Measurements from ENCODE around the gene ZNF860.

Gene ZNF860

DNA sequence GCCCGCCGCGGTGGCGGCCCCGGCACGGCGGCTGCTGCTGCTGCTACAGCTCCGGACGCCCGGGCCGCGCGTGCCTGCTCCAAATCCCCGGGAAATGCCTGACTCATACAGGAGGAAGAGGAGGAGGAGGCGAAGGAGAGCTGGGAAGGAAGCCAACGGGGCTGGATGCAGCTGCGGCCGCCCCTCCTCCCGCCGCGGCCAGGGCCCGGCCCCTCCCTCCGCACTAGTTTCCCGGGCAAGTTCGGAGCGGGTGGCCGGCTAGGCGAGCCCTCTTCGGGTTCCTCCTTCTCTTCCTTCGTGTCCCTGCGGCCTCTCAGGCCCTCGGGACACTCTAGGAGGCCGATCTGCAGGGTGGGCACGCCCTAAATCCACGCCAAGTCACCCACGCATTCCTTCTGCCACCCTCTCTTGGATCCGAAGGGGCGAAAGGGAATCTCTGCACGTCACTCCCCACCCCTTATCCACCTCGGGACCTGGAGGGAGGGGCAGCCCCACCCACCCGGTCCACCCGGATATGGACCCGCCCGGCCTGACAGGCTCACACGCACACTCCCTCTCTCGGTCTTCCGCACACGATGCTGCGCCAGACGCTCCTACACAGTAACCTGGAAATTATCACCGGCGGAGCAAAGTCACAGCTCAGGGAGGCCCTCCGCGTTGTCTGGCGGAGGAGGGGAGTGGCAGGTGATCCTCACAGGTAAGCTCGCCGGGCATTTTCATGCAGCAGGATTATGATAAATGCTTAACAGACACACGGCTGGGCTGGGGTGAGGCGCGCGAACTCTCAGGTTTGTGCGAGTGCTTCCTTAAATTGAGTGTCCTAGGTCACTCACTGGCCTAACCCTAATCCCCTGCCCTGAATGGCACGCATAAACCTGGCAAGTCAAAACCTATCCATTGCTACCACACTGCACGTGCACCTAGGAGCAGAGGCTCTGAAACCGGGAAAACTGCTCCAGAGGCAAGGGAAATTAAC, at the start of gene ZNF860, which contains the start of gene OSBPL10:
Gene ZNF860 (plus strand): TSS at position 545 of the 976 bp plus-strand sequence. CDS start 7,330 bp downstream, outside the sequence.
Gene OSBPL10 (minus strand): TSS at position 57 of the 976 bp plus-strand sequence. CDS start 83 bp downstream, outside the sequence.
- peak; percentile 23 for DNase-seq

DNA sequence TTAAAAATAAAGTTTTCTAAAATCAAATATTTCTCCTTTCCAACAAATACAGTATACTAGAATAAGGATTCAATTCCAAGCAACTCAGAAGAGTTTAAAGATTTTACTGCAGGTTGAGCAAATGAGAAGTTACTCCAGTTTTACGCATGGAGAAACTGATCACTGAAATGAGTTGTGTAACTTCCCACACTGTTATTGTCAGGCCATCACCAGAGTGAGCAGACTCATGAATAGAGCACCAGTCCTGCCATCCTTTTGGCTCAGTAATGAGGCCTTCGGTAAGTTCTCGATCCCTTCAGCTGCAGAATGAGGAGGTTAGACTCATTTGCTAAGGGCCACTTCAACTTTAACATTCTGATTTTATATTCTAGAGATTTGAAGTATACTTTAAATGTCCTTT, 48.6 kb upstream of the ZNF860 start:
- no peak for DNase-seq

DNA sequence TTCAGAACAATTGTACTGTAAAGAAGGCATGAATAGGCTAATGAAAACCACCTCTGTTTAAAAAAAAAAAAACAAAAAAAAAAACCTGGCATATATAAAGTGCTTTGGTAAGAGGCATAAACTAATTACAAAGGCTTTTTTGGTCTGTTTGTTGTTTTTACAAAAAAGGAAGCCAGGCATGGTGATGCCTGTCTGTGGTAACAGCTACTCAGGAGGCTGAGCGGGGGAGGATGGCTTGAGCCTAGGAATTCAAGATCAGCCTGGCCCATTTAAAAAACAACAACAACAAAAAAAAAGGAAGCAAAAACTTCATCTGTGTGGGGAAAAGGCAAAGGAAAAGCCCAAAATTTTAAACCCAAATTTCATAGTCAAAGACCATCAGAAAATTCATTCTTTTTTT, 47.5 kb upstream of the ZNF860 start:
- DNase-seq: no peak

DNA sequence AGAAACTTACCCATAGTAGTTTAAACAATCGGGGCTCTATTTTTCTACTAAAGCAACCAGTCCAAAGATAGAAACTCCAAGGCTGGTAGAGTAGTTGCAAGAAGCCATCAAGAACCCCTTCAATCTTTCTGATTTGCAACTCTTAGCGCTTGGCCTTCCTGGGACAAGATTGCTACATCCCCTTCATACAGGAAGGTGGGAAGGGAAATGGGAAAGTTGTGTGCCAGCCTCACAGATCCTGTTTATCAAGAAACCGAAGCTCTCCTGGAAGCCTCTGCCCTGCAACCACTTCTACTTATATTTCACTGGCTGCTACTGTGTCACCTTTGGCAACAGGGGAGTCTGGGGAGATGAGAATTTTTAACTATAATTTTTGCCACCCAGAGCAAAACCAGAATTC, 46.7 kb upstream of the ZNF860 start:
- no peak for DNase-seq

DNA sequence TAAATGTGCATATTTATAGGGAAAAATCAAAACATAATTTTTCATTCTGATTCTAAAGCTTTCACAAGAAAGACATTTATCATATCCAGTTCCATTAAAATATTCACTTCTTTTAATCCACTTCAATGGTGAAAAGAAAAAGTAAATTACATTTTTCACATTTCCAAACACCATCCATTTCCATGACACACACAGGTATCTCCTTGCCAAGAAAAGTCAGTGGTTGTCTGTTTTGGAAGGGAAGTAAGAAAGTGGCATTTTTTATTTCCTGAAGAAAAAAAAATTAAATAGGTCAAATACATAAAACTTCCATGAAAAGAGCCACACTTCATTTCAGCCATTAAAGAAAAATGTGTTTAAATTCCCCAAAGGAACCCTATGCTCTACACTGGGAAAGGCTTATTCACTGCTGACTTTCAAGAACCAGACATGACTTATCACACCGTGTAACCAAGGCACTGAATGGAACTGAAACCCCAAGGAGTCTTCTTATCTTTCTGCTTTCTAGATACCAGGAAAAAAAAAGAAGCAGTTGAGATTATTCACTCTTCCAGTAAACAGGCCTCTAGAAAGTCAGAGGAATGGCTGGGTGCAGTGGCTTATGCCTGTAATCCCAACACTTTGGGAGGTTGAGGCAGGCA, 45.0 kb upstream of the ZNF860 start:
- no peak for DNase-seq

DNA sequence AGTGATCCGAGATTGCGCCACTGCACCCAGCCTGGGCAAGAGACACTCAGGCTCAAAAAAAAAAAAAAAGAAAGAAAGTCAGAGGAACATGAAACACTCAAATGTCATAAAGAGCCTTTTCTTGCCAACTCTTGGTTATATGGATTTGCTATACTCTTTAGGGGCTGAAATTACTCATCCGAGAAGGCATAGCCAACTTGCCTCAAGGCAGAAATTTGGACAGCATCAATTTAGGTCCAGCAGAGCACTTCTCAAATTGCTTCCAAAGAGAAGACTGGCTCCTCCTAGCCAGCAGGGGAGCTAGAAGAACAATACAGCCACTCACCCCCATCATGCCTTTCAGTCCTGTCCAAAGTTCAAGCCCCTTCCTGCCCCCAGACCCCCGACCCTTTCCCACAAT, 44.3 kb upstream of the ZNF860 start:
- no peak for DNase-seq

DNA sequence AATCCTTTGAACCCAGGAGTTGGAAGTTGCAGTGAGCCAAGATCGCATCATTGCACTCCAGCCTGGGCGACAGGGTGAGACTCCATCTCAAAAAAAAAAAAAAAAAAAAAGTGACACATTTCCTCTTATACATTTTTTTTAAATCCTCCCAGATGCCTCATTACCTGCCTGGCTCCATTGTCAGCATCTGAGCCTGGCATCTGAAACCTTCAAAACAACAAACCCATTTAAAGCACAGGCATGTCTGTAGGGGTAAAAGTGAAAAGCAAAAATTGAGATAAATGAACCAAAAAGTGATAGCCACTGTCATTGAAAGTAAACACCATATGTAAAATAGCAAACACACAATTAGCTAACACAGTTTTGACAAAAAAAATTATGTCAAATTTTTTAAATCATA, 39.1 kb upstream of the ZNF860 start:
- DNase-seq: no peak

DNA sequence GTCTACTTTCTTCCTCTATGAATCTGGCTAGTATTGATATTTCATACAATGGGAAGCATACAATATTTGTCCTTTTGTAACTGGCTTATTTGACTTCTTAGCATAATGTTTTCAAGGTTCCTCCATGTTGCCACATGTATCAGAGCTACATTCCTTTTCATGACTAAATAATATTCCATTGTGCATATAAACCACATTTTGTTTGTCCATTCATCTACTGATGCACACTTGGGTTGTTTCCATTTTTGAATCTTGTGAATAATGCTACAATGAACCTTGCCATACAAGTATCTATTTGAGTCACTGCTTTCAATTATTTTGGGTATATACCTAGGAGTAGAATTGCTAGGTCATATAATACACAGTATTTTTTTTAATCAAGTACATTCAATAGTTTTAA, 38.5 kb upstream of the ZNF860 start:
- no peak for DNase-seq

DNA sequence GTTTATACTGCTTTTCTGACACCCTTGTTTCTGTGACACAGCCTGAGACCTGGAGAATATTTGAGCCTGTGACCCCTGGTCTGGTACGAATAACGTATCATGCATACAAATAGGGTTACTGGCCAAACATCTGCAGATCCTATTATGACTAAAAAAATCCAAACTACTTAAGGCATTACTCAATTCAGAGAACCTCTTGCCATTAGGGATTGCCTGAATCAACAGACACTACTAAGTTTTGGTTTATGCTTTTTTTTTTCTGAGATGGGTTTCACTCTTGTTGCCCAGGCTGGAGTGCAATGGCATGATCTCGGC, 35.9 kb upstream of the ZNF860 start:
- no peak for DNase-seq

DNA sequence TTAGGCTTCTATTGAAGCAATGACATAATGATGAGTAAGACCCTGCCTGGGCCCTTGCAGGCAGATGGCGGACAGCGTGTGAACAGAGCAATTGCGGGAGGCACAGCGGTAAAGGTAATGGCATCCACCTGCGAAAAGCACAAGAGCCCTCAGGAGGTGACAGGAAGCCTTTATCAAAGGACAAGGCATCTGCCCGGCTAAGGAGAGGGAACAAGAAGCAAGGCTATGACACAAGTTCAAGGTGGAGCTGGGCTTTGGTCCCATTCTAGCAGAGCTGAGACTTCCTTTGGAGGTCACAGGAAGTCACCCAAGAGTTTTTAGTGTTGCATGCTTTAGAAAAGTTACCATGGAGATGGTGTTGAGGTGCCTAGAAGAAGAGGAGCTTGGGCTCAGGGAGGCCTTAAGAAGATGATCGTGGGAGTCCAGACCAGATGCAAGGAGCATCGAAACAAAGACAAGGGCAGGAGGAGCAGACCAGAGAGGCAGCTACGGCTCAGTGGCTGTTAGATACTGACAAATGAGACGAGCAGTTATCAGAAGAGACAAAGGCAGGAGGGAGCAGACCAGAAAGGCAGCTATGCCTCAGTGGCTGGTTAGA, 35.0 kb upstream of the ZNF860 start:
- DNase-seq: peak; percentile 7

DNA sequence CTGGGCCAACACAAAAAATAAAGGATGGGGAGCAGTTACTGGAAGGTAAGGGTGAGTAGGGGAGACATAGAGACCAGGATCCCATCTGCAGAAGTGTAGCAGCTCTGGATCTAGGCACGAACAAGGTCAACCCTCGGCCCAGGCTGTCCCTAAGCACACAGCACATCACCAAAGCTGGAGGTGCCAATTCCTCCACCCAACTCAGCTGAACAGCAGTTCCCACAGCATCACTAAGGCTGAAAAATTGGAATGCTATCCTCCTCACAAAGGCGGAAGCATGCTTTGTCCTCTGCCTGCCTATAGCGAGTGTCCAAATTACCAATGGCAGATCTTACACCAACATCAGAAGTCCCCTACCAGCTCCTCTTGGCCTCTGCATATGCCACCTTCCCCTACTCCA, 34.4 kb upstream of the ZNF860 start:
- DNase-seq: no peak

DNA sequence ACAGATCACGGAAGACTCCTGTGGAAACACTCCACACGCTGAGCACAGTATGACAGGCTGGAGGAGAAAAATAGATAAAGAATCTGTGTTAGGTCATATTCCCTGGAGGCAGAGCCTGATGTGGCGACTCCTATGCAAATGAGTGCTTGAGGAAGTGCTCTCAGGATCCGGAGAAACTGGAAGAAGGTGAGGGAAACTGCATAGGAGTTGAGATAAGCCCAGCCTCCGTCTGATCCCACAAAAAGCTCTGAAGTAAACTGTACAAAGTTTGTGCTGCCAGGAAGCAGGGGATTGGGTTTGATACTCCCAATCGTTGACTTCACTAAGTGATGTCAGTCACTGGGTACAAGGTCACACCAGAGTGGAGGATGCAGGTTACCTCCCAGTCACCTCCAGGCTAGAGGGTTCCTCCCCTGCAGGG, 33.9 kb upstream of the ZNF860 start:
- DNase-seq: no peak

DNA sequence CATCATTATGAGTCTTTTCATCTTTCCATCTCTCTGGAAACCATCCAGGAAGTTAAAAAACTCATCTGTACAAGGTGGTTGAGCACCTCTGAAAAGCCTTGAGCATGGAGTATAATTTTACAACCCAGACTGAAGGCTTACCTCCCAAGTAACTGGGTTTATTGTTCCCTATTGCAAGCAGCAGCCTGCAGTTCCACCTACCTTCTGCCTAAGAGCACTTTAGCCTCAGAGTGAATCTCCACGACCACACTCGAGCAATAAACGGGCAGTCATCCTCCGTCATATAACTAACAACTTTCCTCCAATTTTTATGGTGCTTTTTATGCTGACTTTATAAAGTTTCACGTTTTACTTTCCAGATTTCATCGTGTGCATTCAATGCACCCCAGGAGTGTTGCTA, 33.3 kb upstream of the ZNF860 start:
- no peak for DNase-seq

DNA sequence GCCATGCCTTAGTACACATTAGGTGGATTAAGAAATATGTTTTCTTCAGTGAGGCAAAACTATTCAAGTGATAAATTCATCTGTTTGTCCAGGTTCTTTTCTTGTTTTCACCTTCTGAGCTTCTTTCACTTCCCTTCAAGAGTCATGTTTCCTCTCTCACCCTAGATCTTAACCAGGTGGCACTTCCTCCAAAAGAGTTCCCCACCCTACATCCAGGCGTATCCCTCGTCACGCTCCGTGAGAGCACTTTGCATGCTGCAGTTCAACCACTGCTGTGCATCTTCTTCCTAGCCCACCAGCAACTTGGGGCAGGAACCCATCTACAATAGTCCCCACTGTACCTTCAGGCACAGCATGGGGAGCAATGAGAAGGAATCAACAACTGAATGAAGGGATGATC, 29.3 kb upstream of the ZNF860 start:
- DNase-seq: peak; percentile 66

DNA sequence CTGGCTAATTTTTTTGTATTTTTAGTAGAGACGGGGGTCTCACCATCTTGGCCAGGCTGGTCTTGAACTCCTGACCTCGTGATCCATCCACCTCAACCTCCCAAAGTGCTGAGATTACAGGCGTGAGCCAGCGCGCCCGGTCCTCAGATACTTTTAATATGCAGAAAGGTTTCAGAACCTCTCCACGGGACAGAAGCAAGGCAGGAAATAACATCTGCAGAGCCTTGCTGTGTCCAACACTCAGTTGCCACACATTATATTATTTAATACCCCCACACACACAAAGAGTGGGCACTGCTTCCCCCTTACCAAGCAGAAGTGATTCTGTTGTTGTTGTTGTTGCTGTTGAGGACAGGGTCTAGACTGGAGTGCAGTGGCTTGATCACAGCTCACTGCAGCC, 28.5 kb upstream of the ZNF860 start:
- no peak for DNase-seq

DNA sequence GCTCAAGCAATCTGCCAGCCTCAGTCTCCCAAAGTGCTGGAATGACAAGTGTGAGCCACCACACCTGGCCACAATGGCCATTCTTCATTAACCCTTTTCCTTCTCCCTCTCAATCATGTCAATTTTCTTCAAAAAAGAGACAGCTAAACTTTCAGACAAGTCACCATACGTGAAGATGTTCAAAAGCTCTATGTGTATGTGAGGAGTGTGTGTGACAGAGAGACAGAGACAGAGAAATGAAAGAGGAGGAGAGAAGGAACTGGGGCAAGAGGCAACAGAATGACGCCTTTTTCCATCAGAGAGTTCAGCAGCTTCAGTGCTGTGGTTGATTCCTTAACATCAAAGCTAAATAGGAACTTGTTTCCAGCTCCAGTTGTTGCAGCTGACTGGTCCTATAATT, 27.9 kb upstream of the ZNF860 start:
- no peak for DNase-seq

DNA sequence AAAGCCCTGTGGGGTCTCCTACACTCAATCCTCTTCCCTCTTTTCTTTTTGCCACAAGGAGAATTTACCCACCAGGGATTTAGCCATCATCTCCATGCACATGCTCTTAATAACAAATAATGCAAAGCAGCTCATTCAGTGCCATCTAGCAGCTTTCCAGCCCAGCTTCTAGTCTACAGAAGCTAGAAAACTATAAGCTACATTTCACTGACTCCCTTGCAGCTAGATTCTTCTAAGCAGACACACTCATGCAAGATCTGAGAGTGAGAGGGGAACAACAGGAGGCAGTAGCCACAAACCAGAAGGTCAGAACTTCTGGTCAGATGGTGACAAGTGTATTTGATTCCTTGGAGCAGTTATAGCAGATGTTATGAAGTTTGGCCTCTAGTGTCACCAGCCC, 26.0 kb upstream of the ZNF860 start:
- DNase-seq: no peak

DNA sequence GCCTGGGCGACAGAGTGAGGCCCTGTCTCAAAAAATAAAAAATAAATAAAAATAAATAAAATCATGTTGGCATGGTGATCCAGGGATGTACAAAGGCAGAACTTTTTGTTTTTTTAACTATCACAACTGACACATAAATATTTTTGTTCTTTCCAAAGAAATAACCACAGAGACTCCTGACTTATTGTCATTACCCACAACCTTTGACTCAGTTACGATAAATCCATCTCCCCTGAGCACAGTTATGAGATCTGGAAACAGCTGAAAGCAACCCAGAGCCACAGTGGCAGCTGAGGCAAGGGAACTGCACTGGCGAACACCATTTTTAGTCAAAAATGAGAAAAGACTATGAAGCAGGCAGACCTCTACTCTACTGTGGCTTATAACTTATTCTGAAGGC, 24.4 kb upstream of the ZNF860 start:
- no peak for DNase-seq

DNA sequence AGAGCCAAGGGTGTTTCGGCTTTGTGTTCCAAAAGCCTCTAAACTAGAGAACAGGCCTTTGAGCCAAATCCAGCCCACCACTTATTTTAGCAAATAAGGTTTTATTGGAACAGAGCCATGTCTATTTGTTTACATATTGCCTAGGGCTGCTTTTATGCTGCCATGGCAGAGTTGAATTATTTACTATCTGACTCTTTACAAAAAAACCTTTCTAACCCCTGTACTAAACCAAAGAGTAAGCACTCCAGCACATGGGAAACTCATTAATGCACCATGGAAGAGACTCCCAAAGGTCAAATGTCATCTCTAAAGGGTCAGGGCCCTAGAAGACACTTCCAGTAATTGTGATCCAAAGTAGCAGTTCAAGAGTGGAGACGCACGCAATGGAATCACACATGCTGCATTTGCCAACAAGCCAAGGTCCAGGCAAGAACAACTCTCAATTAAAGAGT, 22.8 kb upstream of the ZNF860 start:
- no peak for DNase-seq

DNA sequence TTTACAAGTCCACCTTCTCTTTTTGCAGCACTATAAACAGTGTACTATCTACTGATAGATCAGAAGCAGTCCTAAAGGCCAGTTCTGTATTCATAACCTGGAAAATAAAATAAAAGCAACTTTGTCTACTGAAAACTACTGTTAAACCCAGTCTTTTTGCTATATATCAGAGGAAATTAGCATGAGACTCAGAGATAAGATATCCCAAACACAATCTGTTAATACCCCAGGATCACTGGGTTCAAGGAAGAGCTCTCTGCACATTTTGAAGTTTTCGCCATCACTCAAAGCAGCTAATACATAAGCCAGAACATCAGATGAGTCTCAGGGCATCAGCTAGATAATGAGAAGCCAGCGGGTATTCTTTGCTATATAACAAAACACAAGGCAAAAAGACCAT, 22.3 kb upstream of the ZNF860 start:
- no peak for DNase-seq

DNA sequence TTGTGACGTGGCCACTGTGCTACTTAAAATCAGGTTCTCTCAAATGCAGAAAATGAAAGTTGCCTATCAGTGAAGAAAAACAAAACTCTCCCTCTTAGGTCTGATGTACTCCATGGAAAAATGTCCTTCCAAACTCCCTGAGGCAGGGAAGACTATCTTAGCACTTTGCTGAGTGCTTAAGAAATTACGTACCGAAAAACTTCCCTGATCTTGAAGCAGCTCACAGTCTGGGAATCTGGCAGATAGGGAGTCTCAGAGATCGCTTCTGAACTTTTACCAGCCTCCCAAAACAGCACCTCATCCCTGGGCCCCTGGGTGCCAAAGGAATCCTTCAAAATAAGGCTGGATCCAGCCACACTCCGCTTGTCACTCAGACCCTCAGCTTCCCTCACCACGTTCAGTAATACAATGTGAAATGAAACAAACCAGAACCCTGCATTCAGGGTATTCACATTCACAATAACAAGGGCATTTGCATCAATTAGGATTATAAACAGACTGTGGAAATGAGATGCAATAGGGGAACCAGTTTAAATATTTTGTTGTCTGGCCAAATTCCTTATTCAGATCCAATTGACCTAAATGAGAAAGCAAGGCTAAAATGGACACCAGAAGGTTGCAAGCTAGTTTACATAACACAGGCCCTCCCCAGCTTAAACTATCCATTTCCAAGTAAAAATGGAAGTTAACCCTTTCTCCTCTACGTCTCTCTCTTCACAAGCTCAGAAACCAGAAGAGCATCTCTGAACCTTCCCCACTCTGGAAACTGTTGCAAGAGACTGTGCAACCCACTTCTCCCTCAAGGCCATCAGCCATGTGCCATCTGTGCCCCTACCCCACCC, 21.4 kb upstream of the ZNF860 start:
- DNase-seq: no peak

DNA sequence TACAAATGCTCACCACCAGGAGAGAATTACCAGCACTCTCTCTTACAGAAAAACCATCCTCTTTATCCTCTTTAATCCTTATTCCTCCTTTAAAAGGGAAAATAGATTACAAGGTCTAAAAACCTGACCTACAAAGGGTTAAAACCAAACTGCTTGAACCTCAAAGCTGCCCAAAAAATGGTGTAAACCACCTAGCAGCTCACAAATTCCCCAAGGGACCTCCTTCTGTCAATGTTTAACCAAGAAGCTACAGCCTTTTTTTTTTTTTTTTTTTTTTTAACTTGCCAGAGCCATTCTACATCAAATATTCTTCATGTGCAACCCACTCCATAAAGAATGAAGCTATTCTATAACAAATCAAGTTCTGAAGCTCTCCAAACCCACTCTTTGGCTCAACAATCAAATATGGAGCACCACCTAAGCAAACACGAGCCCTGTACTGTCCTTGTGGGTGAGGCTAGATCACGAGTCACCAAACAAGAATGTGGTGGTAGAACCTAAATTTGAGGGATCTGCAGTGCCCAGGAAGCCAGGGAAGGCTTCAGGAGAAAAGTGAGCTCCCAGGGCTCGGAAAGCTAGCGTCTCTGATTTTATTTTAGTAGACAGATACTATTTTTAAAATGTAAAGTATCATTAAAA, 20.6 kb upstream of the ZNF860 start:
- DNase-seq: no peak

Data from CD4-positive, alpha-beta T cell treated with Interferon gamma for 1 hour (primary cell).